CD1c-positive myeloid dendritic cell (primary cell): ENCODE results near the gene EYA3.

Source experiments
- DNase-seq: peaks from one replicate; pipeline ENCODE4 v3.0.0-alpha.2; 2016; ENCODE audit errors: extremely low spot score

The EYA3 gene

DNA sequence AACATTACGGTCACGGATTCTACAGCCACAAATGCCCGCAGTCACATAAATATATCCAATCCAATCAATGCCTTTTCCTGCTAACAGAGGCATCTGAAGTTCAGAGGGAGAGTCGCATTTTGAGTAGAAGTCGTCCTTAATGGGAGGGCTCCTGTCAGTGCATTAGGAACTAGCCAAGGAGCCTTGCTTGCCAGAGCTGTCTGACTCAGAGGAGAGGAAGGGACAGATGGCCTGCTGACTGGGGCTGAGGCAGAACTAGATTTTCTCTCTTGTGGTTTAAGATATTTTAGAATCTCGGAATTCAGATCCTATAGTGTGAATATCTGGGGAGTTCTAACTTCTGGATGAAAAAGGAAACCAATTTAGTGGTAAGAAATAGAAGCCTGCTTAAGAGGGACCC, 118.0 kb downstream of the EYA3 start:
- DNase-seq = no peak

DNA sequence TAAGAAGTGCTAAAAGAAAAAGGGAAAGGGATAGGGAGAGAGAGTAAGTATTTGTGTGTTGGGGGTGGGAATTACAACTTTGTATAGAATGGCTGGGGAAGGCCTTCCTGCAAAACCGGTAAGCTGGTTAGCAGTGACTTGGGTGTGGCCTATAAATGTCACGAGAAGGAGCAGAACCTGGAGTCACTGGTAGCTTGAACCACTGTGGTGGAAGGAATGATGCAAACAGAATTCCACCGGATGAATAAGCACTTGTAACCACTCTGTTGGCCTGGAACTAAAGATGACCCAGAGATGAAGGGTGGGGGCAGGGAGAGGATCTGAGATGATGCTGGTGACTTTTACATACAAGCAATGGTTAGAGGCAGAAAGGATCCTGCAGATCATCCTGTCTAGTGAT, 119.7 kb downstream of the EYA3 start:
- no peak for DNase-seq

DNA sequence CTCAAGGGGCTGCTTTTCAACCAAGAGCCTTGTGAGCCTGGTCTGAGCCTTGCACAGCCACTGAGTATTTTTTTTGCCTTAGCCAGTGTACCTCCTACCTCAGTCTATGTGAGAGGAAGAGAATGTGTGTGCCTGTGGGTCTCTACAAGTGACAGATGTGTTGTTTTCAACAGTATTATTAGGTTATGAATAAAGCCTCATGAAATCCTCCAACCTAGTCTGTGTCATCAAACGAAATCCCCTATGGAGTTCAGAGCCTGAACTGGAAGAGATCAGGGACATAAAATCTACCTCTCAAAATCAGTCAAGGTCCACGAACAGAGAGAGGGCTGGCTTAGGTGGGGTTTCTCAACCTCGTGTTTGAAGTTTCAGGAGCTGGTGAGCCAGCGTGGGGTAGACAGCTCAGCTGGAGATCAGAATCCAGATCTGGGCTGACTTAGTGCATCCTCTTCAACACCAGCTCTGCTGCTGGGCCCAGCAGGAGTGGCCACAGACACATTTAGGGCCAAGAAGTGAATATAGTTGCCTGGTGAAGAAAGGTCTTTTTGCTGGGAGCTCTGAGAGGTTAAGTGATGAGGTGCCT, 120.4 kb downstream of the EYA3 start:
- DNase-seq = no peak

DNA sequence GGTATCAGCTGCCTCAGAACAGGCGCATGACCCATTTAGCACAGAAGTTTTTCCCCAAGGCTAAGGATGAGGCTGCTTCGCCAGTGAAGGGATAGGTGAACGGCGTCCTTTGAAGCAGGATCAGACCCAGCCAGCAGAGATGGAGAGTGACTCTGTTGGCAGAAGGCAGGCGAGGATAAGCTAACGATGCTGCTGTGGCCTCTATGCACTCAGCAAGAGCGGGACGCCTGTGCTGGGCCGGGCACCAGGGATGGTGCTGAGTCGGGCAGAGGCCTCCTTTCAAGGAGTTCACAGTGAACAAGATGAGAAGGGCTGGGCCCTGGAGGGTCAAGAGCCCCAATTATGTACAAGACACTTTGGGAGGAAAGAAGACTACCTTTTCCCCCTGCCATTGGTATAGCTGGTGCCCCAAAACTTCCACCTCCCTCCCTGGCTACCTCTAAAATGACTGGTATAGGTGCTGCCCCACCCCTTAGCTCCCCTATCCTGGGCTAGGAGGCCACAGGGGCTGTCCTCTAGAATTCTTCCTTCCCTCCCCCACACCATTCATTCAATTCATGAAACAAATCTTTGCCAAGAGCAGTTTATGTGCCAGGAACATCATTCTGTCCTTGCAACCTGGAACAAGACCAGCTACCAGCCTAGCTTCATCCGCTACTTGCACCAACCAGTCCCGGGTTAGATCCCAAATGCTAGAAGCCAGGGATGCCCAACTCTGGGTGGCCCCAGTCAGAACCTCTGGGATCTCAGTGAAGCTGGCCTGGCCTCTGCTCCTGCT, 121.1 kb downstream of the EYA3 start:
- DNase-seq = no peak

DNA sequence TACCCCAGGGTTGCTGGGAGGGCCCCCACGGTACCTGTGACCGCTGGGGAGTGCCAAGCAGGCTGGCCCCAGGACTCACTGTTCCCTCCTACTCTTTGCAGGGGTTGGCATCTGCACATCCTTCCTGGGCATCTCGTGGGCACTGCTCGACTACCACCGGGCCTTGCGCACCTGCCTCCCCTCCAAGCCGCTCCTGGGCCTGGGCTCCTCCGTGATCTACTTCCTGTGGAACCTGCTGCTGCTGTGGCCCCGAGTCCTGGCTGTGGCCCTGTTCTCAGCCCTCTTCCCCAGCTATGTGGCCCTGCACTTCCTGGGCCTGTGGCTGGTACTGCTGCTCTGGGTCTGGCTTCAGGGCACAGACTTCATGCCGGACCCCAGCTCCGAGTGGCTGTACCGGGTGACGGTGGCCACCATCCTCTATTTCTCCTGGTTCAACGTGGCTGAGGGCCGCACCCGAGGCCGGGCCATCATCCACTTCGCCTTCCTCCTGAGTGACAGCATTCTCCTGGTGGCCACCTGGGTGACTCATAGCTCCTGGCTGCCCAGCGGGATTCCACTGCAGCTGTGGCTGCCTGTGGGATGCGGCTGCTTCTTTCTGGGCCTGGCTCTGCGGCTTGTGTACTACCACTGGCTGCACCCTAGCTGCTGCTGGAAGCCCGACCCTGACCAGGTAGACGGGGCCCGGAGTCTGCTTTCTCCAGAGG, 121.9 kb downstream of the EYA3 start:
- no peak for DNase-seq

DNA sequence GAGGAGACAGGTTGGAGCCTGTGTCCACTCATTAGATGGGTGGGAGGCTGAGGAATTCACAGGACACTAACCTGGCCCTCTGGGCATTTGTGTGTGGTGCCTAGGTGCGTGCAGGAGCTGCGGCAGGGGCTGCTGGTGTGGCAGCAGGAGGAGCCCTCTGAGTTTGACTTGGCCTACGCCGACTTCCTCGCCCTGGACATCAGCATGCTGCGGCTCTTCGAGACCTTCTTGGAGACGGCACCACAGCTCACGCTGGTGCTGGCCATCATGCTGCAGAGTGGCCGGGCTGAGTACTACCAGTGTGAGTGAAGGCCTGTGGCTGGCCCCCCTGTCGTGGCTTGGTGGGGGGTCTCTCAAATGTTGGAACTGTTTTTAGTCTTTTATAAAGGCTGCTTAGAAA, 125.0 kb downstream of the EYA3 start:
- no peak for DNase-seq

DNA sequence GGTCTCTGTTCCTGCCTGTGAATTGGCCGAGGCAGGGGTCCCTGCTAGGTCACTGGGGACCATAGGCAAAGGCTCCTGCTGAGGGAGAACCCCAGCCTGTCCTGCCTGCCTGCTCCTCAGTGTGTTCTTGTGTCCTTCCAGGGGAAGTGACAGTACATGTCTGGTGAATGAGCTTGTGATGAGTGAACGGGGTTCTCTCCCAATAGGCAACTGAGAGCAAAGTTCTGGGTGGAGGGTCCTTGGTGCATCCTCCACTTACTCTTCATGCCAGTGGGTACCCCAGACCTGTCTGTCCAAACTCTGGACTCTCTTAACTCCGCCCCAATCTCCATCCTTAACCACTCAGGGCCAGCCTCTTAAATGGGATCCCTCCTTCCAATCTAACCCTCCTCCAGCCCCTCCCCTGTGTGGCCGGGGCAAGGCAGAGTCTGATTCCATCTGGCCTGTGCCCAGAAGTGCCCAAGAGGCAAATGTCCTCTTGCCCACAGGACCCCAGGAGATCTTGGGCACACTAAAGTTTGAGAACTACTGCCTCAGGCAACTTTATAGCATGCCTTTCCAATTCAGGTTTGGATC, 126.7 kb downstream of the EYA3 start:
- no peak for DNase-seq

DNA sequence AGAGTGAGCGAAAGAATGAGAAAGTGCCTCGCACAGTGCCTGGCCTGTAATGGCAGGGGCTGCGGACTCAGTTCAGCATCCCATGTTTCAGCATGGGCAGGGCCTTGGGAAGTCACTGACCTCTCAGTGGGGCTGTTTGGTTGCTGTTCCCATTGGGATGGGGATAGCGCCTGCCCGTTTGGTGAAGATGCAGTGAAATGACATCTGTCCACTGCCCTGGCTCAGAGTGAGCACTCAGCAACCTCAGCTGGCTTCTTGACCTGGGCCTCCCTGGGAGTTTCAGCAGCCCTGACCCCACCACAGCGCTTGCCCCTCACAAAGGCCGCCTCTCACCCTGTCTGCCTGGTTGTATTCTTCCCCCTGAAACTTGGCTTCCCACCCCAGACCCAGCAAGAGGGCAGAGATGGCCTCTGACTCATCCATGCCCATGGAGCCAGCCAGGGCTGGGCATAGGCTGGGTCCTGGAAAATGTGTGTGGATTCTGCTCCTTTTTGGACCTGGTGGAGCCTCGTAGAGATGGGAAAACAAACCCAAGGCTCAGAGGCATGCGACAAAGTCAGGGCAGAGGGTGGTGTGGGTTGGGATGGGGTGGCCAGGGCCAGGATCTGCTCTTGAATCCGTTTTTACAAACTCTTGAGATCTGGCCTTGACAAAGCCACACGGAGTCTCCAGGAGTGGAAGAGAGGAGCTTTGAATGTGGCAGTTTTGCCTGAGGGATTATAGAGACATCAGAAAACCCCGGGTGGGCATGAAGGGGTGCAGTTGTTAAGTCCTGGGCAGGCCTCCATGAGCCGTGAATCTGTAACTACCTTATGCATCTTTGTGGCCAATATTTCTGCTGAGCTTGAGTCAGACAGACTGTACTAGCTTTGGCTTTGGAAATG, 127.4 kb downstream of the EYA3 start:
- DNase-seq = no peak

DNA sequence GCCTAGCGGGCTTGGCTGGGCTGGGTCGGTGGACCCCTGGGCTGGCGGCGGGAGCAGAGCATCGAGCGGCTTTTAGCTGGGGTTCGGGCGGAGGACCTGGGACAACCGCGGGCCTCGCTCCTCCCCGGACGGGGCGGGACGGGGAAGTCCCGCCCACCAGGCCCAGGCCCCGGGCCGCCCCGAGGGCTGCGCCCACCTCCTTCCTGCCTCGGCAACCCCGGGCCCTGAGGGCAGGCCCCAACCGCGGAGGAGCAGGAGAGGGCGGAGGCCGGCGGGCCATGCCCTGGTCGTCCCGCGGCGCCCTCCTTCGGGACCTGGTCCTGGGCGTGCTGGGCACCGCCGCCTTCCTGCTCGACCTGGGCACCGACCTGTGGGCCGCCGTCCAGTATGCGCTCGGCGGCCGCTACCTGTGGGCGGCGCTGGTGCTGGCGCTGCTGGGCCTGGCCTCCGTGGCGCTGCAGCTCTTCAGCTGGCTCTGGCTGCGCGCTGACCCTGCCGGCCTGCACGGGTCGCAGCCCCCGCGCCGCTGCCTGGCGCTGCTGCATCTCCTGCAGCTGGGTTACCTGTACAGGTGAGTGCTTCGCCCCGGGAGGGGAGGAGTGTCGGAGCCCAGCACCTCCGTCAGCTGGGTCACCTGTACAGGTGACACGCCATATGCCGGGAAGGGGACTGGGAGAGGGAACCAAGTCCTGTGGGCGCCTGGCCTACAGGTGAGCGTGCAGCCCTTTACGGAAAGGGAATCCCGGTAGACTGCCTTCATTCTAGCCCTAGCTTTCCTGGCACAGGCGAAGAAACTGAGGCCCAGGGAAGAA, 128.4 kb downstream of the EYA3 start, which contains the start of gene XKR8:
XKR8 (plus strand) TSS at position 182 of the 812 bp plus-strand sequence; CDS start at position 279, 97 bp downstream.
- peak; percentile 88 for DNase-seq

DNA sequence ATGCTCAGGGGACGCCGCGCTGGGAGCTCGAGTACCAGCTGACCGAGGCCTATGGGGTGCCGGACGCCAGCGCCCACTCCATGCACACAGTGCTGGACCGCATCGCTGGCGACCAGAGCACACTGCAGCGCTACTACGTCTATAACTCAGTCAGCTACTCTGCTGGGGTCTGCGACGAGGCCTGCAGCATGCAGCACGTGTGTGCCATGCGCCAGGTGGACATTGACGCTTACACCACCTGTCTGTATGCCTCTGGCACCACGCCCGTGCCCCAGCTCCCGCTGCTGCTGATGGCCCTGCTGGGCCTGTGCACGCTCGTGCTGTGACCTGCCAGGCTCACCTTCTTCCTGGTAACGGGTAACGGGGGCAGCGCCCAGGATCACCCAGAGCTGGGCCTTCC, 129.9 kb downstream of the EYA3 start:
- DNase-seq = no peak

DNA sequence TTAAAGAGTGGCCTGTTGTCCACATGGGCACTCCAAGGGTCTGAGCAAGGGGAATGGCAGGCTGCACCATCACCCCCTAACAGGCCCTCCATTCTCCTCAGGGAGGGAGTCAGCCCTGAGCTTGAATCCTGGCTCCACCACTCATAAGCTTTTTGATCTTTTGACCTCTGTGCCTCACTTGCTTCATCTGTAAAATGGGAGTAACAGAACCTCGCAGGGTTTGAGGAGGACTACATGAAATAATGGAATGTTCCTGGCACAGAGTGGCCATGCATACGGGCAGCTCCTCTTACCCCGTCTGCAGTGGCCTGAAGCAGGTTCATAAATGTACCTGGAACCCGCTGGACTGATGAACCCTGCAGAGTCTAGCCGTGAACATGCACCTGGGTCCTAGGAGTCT, 130.8 kb downstream of the EYA3 start:
- DNase-seq = no peak

DNA sequence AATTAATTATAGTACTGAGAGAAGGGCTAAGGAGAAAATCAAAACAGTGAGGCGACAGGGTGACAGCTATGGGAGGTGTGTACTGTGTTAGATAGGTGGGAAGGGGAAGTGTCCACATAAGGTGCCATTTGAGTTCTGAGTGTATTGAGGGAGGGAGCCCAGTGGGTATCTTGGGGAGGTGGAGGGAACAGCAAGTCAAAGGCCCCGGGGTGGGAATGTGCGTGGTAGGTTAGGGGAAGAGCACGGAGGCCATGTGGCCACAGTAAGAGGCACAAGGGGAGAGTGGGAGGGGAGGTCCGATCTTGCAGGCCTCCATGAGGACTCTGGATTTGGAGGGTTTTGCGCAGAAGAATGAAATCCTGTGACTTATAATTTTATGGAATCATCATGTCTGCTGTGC, 131.6 kb downstream of the EYA3 start:
- no peak for DNase-seq

DNA sequence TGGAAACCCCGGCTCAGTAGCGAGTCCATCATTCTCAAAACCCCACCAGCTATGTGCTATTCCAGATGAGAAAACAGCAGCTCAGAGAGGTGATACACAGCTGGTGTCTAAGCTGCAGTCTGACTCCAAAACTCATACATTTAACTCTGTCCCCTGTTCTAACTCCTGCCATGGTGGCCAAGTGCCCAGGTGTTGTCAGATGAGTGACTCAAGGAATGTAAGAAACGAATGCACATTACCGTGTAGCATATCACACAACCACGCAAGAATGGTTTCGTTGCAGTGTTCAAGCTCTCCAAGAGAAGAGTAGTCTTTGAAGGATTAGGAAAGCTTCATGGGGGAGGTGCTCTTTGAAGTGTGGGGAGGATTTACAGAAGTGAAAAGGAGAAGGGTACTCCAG, 133.3 kb downstream of the EYA3 start:
- DNase-seq = no peak

DNA sequence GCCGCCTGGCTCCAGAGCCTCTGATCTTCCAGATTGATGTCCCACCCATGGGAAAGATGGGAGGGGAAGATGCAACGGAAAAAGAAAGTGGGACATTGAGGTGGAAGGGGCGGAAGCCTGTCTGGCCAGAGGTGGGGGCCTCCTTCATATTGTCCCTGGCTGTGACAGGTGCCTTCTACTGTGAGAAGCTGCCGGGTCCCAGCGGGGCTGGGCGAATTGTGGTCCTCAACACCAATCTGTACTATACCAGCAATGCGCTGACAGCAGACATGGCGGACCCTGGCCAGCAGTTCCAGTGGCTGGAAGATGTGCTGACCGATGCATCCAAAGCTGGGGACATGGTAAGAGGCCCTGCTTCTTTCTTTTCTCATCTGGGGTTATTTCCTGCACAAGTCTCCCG, 134.2 kb downstream of the EYA3 start:
- no peak for DNase-seq

DNA sequence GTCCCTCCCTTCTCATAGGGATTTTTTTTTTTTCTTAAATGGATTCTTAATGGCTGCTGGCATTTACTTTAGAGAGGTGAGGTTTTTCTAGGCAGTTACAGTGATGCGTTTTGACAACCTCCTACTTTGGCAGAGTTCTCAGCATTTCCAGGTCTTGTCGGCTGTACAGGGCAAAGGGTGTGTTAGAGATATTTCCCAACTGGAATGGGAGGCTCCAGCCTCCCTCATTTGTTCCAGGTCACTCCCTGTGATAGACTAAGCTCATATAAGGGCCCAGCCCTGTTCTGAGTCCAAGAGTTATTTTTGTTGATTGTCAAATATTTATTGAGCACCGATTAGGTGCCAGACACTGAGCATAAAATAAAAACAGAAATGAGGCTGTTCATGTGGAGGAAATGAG, 136.3 kb downstream of the EYA3 start:
- no peak for DNase-seq

DNA sequence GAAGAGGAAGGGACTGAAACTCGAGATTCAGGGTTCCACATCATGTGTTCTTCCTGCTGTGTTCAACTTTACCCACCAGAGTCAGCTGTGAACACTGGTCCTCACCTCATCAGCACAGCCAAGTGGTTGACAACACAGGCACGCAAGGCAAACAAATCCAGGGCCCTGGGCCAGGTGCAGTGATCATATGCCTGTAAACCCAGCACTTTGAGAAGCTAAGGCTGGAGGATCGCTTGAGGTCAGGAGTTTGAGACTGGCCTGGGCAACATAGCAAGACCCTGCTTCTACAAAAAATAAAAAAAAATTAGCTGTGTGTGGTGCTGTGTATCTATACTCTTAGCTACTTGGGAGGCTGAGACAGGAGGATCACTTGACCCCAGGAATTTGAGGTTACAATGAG, 137.0 kb downstream of the EYA3 start:
- no peak for DNase-seq

DNA sequence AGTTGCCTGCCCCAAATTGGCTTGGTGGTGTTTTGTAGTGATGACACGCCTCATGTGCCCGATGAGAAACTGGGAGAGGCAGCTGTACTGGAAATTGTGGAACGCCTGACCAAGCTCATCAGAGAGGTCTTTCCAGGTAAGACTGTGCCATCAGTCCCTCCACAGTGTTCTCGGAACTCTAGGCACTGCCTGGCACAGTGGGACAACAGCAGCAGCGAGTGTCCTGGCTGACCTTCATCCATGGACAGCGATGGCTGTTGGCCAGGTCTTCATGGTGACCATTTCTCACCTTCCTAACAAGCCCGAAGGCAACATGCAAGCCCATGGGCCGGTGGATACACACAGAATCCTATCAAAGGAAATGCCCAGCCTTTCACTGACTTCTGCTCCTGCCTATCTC, 139.4 kb downstream of the EYA3 start:
- no peak for DNase-seq

DNA sequence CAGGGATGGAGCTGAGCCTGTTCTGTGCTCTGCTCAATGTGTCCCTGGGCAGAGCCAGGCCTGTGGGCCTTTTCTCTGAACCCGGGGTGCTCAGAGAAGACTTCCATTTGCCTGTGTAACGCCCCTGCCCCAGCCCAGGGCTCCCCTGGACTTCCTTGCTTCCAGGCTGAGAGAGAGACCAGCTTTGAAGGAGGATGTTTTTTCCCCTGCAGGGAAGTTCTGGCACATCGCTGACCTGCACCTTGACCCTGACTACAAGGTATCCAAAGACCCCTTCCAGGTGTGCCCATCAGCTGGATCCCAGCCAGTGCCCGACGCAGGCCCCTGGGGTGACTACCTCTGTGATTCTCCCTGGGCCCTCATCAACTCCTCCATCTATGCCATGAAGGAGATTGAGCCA, 143.4 kb downstream of the EYA3 start:
- DNase-seq = no peak

DNA sequence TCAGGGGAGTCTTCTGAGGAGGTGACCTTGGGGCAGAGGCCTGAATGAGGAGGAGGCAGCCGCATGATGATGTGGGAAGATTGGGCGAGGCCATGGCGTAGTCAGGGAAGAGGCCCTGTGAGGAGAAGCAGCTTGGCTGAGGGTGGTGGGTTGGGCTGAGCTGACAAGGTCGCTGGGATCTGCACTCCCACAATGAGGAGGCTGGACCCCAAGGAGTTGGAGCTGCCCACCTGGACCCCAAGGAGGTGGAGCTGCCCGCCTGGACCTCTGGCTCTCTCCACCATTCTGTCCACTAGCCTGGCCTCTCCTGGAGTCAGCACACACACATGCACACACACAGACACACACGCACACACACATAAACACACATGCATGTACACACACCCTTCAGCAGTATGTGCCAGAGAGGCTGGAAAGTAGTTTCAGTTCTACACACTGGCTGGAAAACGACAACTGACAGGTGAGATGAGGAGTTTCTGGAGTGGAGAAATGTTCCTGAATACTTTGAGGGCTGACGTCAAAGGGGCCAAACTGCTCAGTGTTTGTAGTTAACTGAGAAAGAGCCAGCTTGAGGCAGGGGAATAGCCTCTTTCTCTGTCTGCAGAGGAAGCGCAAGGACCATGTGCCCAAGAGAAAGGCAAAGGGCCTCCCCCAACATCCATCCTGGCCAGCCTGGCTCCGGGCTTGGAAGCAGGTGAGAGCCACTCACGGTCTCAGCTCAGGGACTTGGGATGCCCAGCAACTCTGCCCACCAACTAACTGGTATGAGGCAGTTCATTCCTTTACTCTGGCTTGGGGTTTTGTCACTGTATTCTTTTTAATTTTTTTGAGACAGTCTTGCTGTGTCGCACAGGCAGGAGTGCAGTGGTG, 146.5 kb downstream of the EYA3 start:
- DNase-seq = no peak
